ENCODE results near the gene PLD5. TPM values are rescaled to one million over a fixed set of nuclear protein-coding genes. Genes with fewer than 3 reads are reported as not detected.

PLD5 gene
- total and polyA plus RNA-seq, 4 donors, result under 0.01 to 0.17 (median 0.05) TPM; not detected in 1

DNA sequence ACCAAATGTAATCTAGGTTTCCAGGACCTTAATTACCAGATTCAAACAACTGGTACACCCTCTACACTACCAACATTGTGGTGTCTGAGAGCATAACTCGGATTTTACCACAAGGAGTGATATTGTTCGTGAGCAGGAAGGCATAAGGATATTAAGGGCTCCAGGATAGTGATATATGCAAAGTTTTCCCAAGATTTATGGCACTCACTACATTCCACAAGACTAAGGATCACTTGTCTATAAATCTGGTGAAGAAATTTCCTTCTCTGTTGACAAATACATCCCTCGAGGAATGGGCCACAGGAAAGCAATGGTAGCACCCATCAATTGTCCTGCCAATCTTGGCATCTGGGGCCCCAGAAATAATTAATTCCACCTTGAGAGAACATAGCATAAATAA is 43.1 kb upstream of the PLD5 start:
- no peaks in the 10 kb centered on the region for H3K4me1 ChIP-seq (ENCODE audit: control insufficient read depth in 4 of 4, insufficient read depth in 4 of 4, low read length in 3 of 4)

DNA sequence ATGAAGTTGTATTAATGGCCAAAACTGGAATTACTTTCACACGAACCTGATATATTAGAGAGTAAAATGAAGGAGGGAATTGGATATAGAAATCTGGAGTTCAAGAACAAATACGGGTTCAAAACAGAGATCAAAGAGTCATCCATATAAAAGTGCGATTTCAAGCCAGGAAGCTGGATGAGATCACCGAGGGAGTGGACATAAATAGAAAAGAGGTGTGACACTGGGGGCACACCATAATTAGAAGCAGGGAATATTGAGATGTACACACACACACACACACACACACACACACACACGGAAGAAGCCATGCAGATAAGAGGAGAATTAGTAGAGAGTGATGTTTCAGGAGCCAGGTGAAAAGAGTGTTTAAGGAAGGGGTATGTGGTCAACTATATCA is 32.3 kb upstream of the PLD5 start:
- H3K9me3 ChIP-seq (ENCODE audit: control insufficient read depth in 4 of 4, low read length in 3 of 4), result no peaks in the 10 kb centered on the region
- no peak overlapping the region for H3K4me3 ChIP-seq (ENCODE audit: low read depth in 1 of 3, low read length in 3 of 3)
- 63% methylated on average over 5 of the region's 5 CpGs for WGBS
- no peaks in the 10 kb centered on the region for H3K4me1 ChIP-seq (ENCODE audit: control insufficient read depth in 4 of 4, insufficient read depth in 4 of 4, low read length in 3 of 4)
- DNase-seq (ENCODE audit: low spot score), result no peak
- no peak overlapping the region for H3K27ac ChIP-seq (ENCODE audit: low read depth in 1 of 2, low read length in 2 of 2)
- H3K27me3 ChIP-seq (ENCODE audit: control insufficient read depth in 4 of 4, insufficient read depth in 4 of 4, low read length in 3 of 4), result peaks cover 0 to 2% (median 0%) of the 10 kb centered on the region in 4 donors
- H3K9ac ChIP-seq (ENCODE audit: low read depth in 1 of 2, low read length in 2 of 2), result no peak overlapping the region
- no peaks in the 10 kb centered on the region for H3K36me3 ChIP-seq (ENCODE audit: control insufficient read depth in 4 of 4, insufficient read depth in 3 of 4, low read depth in 1 of 4, low read length in 3 of 4)
- TF ChIP-seq FOXA2 (IDR thresholded peaks at IDR 0.05) (no peak), SP1 (IDR thresholded peaks at IDR 0.05) (no peak), YY1 (IDR thresholded peaks at IDR 0.05) (no peak), HNF4A (conservative IDR thresholded peaks at IDR 0.05) (no peak), FOXA1 (IDR thresholded peaks at IDR 0.05) (no peak), TAF1 (conservative IDR thresholded peaks at IDR 0.05) (no peak), NR2F2 (IDR thresholded peaks at IDR 0.05) (no peak), EGR1 (IDR thresholded peaks at IDR 0.05; ENCODE audit: low read depth in 2 of 2) (no peak), JUND (IDR thresholded peaks at IDR 0.05) (no peak), HNF4G (IDR thresholded peaks at IDR 0.05) (no peak)
- TF ChIP-seq, protein P1, sequence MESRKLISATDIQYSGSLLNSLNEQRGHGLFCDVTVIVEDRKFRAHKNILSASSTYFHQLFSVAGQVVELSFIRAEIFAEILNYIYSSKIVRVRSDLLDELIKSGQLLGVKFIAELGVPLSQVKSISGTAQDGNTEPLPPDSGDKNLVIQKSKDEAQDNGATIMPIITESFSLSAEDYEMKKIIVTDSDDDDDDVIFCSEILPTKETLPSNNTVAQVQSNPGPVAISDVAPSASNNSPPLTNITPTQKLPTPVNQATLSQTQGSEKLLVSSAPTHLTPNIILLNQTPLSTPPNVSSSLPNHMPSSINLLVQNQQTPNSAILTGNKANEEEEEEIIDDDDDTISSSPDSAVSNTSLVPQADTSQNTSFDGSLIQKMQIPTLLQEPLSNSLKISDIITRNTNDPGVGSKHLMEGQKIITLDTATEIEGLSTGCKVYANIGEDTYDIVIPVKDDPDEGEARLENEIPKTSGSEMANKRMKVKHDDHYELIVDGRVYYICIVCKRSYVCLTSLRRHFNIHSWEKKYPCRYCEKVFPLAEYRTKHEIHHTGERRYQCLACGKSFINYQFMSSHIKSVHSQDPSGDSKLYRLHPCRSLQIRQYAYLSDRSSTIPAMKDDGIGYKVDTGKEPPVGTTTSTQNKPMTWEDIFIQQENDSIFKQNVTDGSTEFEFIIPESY (IDR thresholded peaks at IDR 0.05), result no peak
- TF ChIP-seq, protein P2, sequence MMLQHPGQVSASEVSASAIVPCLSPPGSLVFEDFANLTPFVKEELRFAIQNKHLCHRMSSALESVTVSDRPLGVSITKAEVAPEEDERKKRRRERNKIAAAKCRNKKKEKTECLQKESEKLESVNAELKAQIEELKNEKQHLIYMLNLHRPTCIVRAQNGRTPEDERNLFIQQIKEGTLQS (IDR thresholded peaks at IDR 0.05), result no peak
- TF ChIP-seq, protein P3, sequence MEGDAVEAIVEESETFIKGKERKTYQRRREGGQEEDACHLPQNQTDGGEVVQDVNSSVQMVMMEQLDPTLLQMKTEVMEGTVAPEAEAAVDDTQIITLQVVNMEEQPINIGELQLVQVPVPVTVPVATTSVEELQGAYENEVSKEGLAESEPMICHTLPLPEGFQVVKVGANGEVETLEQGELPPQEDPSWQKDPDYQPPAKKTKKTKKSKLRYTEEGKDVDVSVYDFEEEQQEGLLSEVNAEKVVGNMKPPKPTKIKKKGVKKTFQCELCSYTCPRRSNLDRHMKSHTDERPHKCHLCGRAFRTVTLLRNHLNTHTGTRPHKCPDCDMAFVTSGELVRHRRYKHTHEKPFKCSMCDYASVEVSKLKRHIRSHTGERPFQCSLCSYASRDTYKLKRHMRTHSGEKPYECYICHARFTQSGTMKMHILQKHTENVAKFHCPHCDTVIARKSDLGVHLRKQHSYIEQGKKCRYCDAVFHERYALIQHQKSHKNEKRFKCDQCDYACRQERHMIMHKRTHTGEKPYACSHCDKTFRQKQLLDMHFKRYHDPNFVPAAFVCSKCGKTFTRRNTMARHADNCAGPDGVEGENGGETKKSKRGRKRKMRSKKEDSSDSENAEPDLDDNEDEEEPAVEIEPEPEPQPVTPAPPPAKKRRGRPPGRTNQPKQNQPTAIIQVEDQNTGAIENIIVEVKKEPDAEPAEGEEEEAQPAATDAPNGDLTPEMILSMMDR (IDR thresholded peaks at IDR 0.05; ENCODE audit: low read depth, low read length, missing input control), result no peak
- TF ChIP-seq, protein P4, sequence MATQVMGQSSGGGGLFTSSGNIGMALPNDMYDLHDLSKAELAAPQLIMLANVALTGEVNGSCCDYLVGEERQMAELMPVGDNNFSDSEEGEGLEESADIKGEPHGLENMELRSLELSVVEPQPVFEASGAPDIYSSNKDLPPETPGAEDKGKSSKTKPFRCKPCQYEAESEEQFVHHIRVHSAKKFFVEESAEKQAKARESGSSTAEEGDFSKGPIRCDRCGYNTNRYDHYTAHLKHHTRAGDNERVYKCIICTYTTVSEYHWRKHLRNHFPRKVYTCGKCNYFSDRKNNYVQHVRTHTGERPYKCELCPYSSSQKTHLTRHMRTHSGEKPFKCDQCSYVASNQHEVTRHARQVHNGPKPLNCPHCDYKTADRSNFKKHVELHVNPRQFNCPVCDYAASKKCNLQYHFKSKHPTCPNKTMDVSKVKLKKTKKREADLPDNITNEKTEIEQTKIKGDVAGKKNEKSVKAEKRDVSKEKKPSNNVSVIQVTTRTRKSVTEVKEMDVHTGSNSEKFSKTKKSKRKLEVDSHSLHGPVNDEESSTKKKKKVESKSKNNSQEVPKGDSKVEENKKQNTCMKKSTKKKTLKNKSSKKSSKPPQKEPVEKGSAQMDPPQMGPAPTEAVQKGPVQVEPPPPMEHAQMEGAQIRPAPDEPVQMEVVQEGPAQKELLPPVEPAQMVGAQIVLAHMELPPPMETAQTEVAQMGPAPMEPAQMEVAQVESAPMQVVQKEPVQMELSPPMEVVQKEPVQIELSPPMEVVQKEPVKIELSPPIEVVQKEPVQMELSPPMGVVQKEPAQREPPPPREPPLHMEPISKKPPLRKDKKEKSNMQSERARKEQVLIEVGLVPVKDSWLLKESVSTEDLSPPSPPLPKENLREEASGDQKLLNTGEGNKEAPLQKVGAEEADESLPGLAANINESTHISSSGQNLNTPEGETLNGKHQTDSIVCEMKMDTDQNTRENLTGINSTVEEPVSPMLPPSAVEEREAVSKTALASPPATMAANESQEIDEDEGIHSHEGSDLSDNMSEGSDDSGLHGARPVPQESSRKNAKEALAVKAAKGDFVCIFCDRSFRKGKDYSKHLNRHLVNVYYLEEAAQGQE (IDR thresholded peaks at IDR 0.05), result no peak
- TF ChIP-seq, protein P5, sequence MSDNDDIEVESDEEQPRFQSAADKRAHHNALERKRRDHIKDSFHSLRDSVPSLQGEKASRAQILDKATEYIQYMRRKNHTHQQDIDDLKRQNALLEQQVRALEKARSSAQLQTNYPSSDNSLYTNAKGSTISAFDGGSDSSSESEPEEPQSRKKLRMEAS (IDR thresholded peaks at IDR 0.05), result no peak

More for the DNA sequence above, 43.1 kb upstream of the PLD5 start:
- Histone ChIP-seq H3K9ac (ENCODE audit: low read depth in 1 of 2, low read length in 2 of 2) (no peak overlapping the region), H3K27me3 (ENCODE audit: control insufficient read depth in 4 of 4, insufficient read depth in 4 of 4, low read length in 3 of 4) (no peaks in the 10 kb centered on the region), H3K27ac (ENCODE audit: low read depth in 1 of 2, low read length in 2 of 2) (no peak overlapping the region), H3K36me3 (ENCODE audit: control insufficient read depth in 4 of 4, insufficient read depth in 3 of 4, low read depth in 1 of 4, low read length in 3 of 4) (no peaks in the 10 kb centered on the region), H3K9me3 (ENCODE audit: control insufficient read depth in 4 of 4, low read length in 3 of 4) (peaks cover 0 to 4% (median 1%) of the 10 kb centered on the region in 4 donors), H3K4me3 (ENCODE audit: low read depth in 1 of 3, low read length in 3 of 3) (no peak overlapping the region)
- 43% methylated on average over 3 of the region's 3 CpGs for WGBS
- DNase-seq (ENCODE audit: low spot score), result no peak
- TF ChIP-seq RAD21 (IDR thresholded peaks at IDR 0.05) (no peak), JUND (IDR thresholded peaks at IDR 0.05) (no peak), EGR1 (IDR thresholded peaks at IDR 0.05; ENCODE audit: low read depth in 2 of 2) (no peak), FOXA1 (IDR thresholded peaks at IDR 0.05) (no peak), HNF4A (conservative IDR thresholded peaks at IDR 0.05) (no peak), TAF1 (conservative IDR thresholded peaks at IDR 0.05) (no peak), YY1 (IDR thresholded peaks at IDR 0.05) (no peak), RXRA (IDR thresholded peaks at IDR 0.05) (no peak)
- TF ChIP-seq, protein P3 (IDR thresholded peaks at IDR 0.05; ENCODE audit: low read depth, low read length, missing input control), result no peak
- TF ChIP-seq, protein P2 (IDR thresholded peaks at IDR 0.05), result no peak
- TF ChIP-seq, protein P1 (IDR thresholded peaks at IDR 0.05), result no peak

Measured in liver (tissue), 9 donors.